Measurements from ENCODE around the gene RABL2B.
"Not testable (repeated sequence)": the region's sequence is repeated elsewhere in the genome, so short reads cannot be mapped to it uniquely, and the experiment has no call there.

The RABL2B gene

DNA sequence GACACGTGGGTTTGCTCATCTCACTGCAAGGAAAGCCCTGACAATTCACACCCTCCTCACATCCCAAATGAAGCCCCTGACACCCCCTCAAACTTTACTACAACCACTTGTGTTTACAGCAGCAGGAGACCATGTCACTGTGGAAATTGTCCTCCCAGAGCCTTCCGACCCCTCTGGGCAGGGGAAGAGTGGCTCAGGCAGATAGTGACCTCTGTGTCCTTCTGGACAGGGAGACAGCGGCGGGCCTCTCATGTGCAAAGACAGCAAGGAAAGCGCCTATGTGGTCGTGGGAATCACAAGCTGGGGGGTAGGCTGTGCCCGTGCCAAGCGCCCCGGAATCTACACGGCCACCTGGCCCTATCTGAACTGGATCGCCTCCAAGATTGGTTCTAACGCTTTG lies 39.0 kb downstream of the RABL2B start:
- not testable (repeated sequence) for DNase-seq (ENCODE audit: extremely low read depth, low read depth)

DNA sequence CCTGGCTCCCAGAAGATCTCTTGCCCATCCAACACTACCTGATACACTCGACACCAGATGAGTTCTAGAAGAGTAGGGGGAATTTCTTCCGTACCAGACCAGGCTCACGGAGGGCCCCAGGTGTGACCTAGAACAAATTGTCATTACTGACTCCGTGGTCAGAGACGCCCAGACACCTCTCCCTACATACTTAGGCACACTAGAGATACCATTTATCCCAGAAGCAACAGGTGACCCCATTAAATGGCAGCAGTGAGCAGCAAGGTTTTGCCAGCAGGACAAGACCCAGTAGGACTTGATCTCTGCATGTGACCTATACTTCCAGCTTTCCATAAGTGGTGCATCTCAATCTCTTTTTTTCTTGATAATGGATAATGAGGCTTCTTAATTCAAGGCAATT lies 42.7 kb downstream of the RABL2B start:
- DNase-seq (ENCODE audit: extremely low read depth, low read depth), result not testable (repeated sequence)

GRCh38 chr22:50739894-50740293 lies 43.5 kb downstream of the RABL2B start:
- no peak for TF ChIP-seq CTCF (IDR thresholded peaks at IDR 0.05; ENCODE audit: low read depth, low read length)
- no peak for DNase-seq (ENCODE audit: extremely low read depth, low read depth)

GRCh38 chr22:50739279-50739691 lies 44.2 kb downstream of the RABL2B start:
- TF ChIP-seq CTCF (IDR thresholded peaks at IDR 0.05; ENCODE audit: low read depth, low read length), result no peak
- DNase-seq (ENCODE audit: extremely low read depth, low read depth), result no peak

- DNase-seq (ENCODE audit: extremely low read depth, low read depth), result no peak
- TF ChIP-seq CTCF (IDR thresholded peaks at IDR 0.05; ENCODE audit: low read depth, low read length), result no peak
These were observed 44.7 kb downstream of the RABL2B start for GRCh38 chr22:50738649-50739227.

DNA sequence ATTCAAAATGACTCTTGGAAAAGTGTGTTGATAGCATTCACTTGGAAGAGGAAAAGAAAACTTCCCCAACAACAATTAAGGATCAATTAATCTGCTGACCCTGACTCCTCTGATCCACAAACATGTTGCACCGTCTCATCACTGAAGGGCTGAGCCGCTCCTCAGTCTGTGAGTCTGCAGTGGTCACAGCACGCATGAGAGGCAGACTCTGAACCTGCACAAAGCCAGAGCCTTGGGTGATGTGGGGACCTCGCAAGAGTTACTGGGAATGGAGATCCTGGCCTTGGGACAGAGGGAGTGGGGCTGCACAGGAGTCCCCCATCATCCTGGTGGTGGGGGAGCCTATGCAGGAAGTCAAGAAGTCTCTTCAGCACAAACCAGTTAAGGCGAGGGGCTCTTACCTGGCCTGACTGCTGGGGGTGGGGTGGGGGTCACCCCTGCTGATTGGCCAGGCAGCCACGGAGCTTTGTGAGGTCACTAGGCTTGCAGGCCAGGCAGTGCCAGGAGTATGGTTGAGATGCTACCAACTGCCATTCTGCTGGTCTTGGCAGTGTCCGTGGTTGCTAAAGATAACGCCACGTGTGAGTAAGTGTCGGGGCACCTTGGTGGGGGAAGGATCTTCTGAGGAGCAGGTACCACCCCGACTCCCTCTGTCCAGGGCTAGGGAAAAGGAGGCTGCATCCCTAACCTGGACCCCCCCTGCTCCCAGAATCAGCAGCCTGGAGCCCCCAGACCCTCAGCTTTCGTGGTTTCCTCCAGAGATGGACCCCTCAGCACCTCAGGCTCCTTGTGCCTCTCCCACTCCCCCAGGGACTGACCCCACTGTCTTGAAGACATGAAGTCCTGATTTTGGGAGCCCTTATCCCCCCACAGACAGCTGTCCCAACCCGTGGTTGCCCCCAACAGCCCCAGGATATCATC lies 45.4 kb downstream of the RABL2B start, which contains the start of gene ACR:
Gene ACR (plus strand): TSS at position 477 of the 921 bp plus-strand sequence. CDS start 32 bp downstream, at position 509.
- no peak for TF ChIP-seq CTCF (IDR thresholded peaks at IDR 0.05; ENCODE audit: low read depth, low read length)
- DNase-seq (ENCODE audit: extremely low read depth, low read depth), result no peak

DNA sequence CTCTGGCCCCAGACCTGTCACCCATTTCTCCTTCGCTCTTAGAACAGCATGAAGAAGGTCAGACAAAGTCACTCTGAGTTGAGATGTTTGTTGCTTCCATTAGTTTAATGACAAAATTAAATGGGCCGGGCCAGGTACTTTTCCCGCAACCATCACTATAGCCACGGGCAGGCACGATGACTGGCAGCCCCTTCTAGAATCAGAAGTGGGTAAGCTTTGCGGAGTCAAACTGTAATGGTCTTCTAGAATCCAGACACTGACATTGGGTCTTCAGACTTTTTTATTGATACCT lies 47.8 kb downstream of the RABL2B start:
- DNase-seq (ENCODE audit: extremely low read depth, low read depth), result no peak
- no peak for TF ChIP-seq CTCF (IDR thresholded peaks at IDR 0.05; ENCODE audit: low read depth, low read length)

DNA sequence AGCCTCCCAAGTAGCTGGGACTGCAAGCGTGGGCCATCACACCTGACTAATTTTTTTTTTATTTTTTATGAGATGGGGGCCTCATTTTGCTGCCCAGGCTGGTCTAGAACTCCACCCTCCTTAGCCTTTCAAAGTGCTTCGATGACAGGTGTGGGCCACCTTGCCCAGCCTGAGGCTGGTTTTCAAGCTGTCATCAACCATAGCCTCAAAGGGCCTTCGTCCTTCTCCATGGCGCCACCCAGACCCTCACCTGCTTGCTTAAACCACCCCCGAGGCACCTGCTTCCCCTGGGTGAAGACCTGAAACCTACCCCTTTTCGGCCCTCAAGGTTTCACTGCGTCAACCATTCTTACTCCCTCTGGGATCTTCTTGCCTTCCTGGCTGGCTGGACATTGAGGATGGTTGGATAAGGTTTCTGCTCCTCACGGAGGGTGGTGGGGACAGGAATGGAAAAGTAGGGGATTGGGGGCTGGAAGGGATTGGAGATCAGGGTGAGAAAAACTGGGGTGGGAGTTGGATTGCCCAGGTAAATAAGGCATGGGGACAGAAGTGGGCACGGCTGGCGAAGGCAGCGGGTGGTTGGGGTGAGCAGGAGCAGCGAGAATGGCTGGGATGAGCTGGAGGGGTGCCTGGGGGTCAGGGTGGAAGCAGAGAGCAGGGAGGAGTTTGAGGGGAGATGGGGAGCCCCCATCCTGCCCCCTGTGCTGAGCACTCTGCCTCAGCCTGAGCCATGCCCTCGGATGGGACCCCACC lies 48.3 kb downstream of the RABL2B start:
- DNase-seq (ENCODE audit: extremely low read depth, low read depth), result no peak
- no peak for TF ChIP-seq CTCF (IDR thresholded peaks at IDR 0.05; ENCODE audit: low read depth, low read length)

Measured in AG09319 (cell line).